Lower leg skin (tissue), 4 donors: Measurements from ENCODE around the gene UGT1A8. TPM values are rescaled to one million over a fixed set of nuclear protein-coding genes. Genes with fewer than 3 reads are reported as not detected.
"Not testable (repeated sequence)": the region's sequence is repeated elsewhere in the genome, so short reads cannot be mapped to it uniquely, and the experiment has no call there.

Experiments
- DNase-seq, 2 donors: peaks; one replicate each; pipeline ENCODE4 v3.0.0-alpha.2; 2019; ENCODE audit warnings: low spot score in 2 of 2
- H3K4me3 ChIP-seq: fragments of 200-600 bp; sonication (generic); 2 replicates; pipeline ENCODE4 v1.5.1; 2017; ENCODE audit warnings: mild to moderate bottlenecking, low read depth; ENCODE audit not compliant: poor library complexity, severe bottlenecking
- CTCF ChIP-seq, 3 donors: fragments of 450-650 bp; IDR thresholded peaks; one replicate each; pipeline ENCODE4 v1.5.1; 2016; ENCODE audit warnings: antibody characterized with exemption in 3 of 3, mild to moderate bottlenecking in 3 of 3, moderate library complexity in 2 of 3
- POLR2A ChIP-seq, 2 donors: fragments of 450-650 bp; IDR thresholded peaks; one replicate each; pipeline ENCODE4 v1.6.1; 2016 to 2017; ENCODE audit warnings: antibody characterized with exemption in 2 of 2, mild to moderate bottlenecking in 1 of 2, moderate library complexity in 1 of 2
- WGBS, 2 donors: methylation state at CpG; one replicate each; pipeline ENCODE4 v1.1.5; 2018; 5-methylcytosine and 5-hydroxymethylcytosine counted together
- intact Hi-C: fragments of 100-400 bp; cut with DNase I; formaldehyde crosslinking; loops from one replicate; pipeline ENCODE4 v1.15.0; 2023; ENCODE audit warnings: low total_unique reads
- total RNA-seq, 4 donors: library from RNA; depleted of rRNA; stranded (reverse); fragments of >200 nt; gene quantifications; one replicate each; pipeline ENCODE4 v1.1.0, GENCODE V29; 2016

Gene UGT1A8
- total RNA-seq, 4 donors from 2014 or later = not detected

DNA sequence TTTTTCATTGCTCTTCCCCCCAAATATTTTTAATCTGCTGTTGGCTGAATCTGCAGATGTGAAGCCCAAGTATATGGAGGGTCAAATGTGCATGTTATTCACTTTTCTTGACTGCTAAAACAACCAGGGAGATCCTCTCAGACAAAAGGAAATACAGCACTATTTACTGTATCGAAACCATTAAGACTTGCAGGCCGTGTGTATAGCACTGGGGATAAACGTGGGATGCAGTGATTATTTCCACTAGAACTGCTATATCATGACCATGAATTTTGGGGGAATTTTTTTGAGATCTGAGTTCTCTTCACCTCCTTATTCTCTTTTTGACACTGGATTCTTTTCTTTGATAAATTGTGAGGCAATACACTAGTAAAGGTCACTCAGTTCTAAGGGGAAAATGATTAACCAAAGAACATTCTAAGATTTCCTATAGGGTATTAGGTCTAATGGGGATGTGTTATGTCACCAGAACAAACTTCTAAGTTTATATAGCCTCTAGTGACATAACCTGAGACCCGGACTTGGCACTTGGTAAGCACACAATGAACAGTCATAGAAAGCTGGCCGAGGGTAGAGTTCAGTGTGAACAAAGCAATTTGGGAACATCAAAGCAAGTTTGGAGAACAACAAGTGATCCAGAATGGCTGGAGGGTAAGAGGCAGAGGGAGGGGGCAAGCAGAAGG lies 127.8 kb downstream of the UGT1A8 start:
- TF ChIP-seq POLR2A (IDR thresholded peaks at IDR 0.05) (no peak), CTCF (IDR thresholded peaks at IDR 0.05) (peak in 1 of 3 donors; percentile 28)
- WGBS, 2 donors = 74 to 75% methylated on average over 5 of the region's 5 CpGs
- no peak overlapping the region for H3K4me3 ChIP-seq
- intact Hi-C loops = no loop called here
- no peak for DNase-seq

DNA sequence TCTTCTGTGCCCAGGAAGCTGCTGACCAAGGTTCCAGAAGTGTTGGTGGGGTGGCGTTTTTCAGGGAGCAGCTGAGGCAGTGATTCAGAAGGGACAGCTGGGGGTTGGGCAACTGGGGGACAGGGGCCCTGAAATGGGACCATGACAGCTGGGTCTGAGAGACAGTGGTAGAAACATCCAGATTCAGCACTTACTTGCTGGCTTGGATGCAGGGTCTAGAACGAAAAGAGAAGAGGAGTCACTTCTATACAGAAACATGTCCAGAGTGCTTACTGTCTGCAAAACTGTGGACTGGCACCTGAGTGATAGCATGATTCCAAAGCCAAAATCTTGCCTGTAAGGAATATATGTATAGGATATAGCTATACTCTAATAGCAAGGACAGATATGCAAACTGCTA lies 128.4 kb downstream of the UGT1A8 start:
- 73 to 82% methylated on average over 2 of the region's 2 CpGs for WGBS, 2 donors
- DNase-seq, H3K4me3 ChIP-seq, intact Hi-C loops: not testable (repeated sequence)

GRCh38 chr2:233746475-233747282 lies 129.2 kb downstream of the UGT1A8 start:
- H3K4me3 ChIP-seq = no peak overlapping the region
- TF ChIP-seq CTCF (IDR thresholded peaks at IDR 0.05) = no peak
- no peak for TF ChIP-seq POLR2A (IDR thresholded peaks at IDR 0.05)
- no peak for DNase-seq
- WGBS, 2 donors = 76 to 80% methylated on average over 10 of the region's 10 CpGs
- intact Hi-C loops = no loop called here

DNA sequence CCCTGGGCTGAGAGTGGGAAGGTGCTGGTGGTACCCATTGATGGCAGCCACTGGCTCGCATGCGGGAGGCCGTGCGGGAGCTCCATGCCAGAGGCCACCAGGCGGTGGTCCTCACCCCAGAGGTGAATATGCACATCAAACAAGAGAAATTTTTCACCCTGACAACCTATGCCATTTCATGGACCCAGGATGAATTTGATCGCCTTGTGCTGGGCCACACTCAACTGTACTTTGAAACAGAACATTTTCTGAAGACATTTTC lies 129.8 kb downstream of the UGT1A8 start:
- no peak for TF ChIP-seq POLR2A (IDR thresholded peaks at IDR 0.05)
- TF ChIP-seq CTCF (IDR thresholded peaks at IDR 0.05) = no peak
- DNase-seq = no peak
- 96 to 99% methylated on average over 6 of the region's 6 CpGs for WGBS, 2 donors

GRCh38 chr2:233750689-233751088 lies 133.3 kb downstream of the UGT1A8 start:
- DNase-seq, intact Hi-C loops, H3K4me3 ChIP-seq: not testable (repeated sequence)
- 76 to 92% methylated on average over 2 of the region's 2 CpGs for WGBS, 2 donors

More for the DNA sequence above, 129.8 kb downstream of the UGT1A8 start:
- H3K4me3 ChIP-seq = no peak overlapping the region
- intact Hi-C loops = no loop called here

DNA sequence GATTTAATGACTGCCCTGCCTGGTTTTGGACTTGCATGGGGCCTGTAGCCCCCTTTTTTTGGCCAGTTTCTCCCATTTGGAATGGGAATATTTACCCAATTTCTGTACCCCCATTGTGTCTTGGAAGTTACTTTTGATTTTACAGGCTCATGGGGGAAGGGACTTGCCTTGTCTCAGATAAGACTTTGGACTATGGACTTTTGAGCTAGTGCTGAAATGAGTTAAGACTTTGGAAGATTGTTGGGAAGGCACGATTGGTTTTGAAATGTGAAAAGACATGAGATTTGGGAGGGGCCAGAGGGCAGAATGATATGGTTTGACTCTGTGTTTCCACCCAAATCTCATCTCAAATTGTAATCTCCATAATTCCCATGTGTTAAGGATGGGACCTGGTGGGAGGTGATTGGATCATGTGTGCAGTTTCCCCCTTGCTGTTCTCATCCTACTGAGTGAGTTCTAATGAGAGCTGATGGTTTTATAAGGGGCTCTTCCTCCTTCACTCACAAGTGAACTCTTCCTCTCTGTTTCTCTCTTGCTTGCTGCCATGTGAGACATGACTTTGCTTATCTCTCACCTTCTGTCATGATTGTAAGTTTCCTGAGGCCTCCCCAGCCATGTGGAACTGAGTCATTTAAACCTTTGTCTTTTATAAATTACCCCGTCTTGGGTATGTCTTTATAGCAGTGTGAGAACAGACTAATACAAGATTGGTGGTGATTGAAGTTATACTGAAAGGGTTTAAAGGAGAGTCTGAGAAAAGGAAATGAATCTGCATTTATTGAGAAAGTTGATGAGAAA lies 134.0 kb downstream of the UGT1A8 start:
- 73 to 77% methylated on average over 2 of the region's 2 CpGs for WGBS, 2 donors
- intact Hi-C loops, DNase-seq, H3K4me3 ChIP-seq: not testable (repeated sequence)

GRCh38 chr2:233754872-233755611 lies 137.6 kb downstream of the UGT1A8 start:
- TF ChIP-seq CTCF (IDR thresholded peaks at IDR 0.05) (no peak), POLR2A (IDR thresholded peaks at IDR 0.05) (no peak)

More at GRCh38 chr2:233754872-233755611, 137.6 kb downstream of the UGT1A8 start:
- no peak overlapping the region for H3K4me3 ChIP-seq
- intact Hi-C loops = no loop called here
- no peak for DNase-seq
- 93 to 95% methylated on average over 38 to 41 of the region's 44 CpGs for WGBS, 2 donors
